Stimulated activated CD4-positive, alpha-beta T cell treated with anti-CD3 and anti-CD28 coated beads, Interleukin-1b, Interleukin-23, amount 100 ng/mL, for 4 hours (primary cell): ENCODE measurements around the gene HS3ST6.
"Not testable (repeated sequence)": the region's sequence is repeated elsewhere in the genome, so short reads cannot be mapped to it uniquely, and the experiment has no call there.

Experiments used
- DNase-seq, 2 donors: peaks; one replicate each; pipeline ENCODE4 v3.0.0-alpha.2; 2020; ENCODE audit warnings: low read depth in 2 of 2

The HS3ST6 gene

DNA sequence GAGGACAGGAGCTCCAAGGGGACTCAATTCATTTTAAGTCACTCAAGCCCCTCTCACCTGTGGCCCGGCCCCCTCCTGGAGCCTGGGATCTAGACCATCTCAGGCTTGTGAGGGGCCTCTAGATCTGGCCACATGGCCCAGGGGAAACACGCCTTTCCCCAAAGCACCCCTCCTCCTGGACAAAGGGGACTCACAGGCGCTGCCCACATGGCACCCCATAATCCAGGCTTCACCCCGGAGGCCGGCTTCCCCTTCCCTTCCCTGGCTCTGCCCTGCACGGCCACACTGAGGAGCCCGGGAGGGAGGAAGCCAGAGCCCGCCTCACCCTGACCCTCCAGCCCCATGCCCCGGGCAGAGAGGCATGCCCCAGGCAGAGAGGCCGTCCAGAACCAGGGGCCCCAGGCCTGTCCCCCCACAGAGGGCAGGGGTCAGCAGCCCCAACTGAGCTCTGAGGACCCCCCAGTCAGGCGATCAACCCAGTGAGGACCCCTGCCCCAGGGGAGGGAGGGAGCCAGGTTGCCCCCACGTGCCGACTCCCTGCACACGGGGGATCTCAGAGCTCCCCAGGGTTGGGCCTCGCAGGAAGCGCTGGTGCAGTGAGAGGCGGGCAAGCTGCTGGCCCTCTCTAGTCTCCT lies 10.9 kb downstream of the HS3ST6 start:
- DNase-seq, result no peak

- no peak for DNase-seq
Measured at GRCh38 chr16:1906846-1907165, 11.4 kb downstream of the HS3ST6 start.

DNA sequence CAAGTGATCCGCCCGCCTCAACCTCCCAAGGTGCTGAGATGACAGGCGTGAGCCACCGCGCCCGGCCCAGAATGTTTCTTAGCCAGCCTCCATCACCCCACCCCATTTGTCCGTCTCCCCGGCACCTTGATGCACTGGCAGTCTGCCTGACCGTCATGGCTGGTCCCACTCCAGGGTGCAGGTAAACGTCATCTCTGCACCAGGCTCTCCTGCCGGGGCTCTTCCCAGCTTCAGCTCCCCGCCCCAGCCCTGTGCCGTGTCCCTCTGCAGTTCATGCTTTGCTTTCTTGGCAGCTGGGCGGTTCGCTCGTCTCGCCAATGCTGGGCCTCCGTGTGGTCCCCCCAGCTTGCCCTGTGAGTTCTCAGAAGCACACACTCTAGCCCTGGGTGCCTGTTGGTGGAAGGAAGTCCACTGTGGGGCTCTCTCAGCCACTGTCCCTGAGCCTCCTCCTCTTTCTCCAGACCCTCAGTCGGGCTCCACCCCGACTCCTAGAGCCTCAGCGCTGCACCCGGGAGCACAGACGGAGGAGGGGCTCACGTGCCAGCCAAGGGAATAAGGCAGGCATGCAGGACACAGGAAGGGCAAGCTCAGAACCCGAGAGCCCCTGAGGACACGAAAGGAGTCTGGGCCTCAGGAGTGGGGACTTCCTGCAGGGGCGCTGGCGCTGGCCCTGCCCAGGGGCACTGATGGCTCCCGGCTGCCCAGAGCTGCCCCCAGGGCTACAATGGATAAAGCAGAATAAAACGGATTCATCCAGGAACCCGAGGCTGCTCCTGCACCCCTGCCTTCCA lies 12.0 kb downstream of the HS3ST6 start:
- no peak for DNase-seq

GRCh38 chr16:1903845-1904840 lies 14.1 kb downstream of the HS3ST6 start:
- no peak for DNase-seq

GRCh38 chr16:1903220-1903574 lies 15.0 kb downstream of the HS3ST6 start:
- no peak for DNase-seq

- no peak for DNase-seq
Measured at GRCh38 chr16:1902547-1903219, 15.5 kb downstream of the HS3ST6 start.

DNA sequence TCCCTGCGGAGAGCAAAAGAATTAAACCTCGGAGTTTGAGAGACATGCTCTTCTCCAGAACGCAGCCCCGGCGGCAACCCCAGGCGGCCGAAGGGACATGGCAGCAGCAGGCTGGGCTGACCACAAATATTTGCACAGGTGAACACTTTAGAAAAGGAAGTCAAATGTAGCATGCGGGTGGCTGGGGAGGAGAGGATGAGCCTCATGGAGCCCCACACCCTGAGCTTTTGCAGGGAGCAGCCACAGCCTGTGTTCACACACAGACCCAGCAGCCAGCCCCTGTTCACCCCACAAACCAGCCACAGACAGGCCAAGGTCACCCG lies 17.8 kb downstream of the HS3ST6 start:
- DNase-seq, result no peak

DNA sequence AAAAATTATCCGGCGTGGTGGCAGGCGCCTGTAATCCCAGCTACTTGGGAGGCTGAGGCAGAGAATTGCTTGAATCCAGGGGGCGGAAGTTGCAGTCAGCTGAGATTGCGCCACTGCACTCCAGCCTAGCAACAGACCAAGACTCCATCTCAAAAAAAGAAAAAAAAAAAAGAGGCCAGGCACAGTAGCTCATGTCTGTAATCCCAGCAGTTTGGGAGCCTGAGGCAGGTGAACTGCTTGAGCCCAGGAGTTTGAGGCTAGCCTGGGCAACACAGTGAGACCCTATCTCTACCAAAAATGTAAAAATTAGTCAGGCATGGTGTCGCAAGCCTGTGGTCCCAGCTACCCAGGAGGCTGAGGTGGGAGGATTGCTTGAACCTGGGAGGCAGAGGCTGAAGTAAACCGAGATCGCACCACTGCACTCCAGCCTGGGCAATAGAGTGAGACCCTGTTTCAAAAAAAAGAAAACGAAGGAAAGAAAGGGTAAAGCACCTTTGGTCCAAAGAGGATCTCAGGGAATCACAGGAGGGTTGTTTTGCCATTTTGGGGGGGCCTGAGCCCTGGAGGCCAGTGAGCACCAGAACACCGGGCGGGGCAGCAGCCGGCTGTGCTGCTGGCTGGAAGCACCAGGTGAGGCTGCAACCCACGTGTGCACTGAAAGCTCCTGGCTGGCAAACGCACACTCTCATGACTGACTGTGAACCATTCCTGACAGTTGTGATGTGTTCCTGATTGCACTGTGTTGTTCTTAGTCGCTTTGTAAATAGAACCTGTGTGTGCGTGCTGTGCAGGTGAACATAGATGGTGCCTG lies 18.4 kb downstream of the HS3ST6 start:
- no peak for DNase-seq

DNA sequence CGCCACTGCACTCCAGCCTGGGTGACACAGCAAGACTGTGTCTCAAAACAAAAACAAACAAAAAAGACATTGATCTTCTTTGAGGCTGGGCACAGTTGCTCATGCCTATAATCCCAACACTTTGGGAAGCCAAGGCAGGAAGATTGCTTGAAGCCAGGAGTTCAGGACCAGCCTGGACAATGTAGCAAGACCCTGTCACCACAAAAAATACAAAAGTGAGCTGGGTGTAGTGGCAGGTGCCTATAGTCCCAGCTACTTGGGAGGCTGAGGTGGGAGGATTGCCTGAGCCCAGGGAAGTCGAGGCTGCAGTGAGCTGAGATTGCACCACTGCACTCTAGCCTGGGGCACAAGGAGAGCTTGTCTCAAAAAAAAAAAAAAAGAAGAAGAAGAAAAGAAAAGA lies 20.5 kb downstream of the HS3ST6 start:
- DNase-seq, result not testable (repeated sequence)

GRCh38 chr16:1895949-1896675 lies 22.1 kb downstream of the HS3ST6 start:
- DNase-seq, result no peak

GRCh38 chr16:1895068-1895467 lies 23.1 kb downstream of the HS3ST6 start:
- DNase-seq, result no peak

GRCh38 chr16:1890708-1891050 lies 27.5 kb downstream of the HS3ST6 start:
- DNase-seq, result no peak

DNA sequence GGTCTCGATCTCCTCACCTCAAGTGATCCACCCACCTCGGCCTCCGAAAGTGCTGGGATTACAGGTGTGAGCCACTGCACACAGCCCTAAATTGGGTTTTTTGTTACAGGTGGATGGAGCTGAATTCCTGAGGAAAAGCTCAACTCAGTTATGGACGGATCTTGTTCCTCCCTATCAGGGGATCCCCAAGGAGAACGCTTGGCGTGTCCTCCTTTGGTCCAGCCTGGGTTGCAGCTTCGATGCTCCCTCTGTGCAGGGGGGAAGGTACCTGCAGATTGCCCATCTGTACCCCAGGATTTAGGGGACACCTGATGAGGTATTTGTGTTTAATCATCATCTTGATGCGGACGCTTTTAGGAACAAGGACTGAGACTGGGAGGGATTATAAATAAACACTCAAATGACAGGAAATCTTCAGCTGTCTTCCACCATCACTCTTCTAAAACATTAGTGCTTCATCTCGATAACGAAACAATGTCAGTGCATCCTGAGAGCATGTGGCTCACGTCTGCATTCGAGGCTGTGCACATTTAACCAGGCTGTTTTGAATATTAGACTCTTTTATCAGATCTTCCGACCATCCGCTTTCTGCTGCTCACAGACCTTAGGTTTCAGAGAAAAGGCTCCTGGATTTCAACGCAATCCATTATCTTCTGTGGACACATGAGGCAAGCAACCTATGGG lies 28.0 kb downstream of the HS3ST6 start:
- DNase-seq, result no peak

GRCh38 chr16:1887711-1888354 lies 30.4 kb downstream of the HS3ST6 start:
- DNase-seq, result no peak

DNA sequence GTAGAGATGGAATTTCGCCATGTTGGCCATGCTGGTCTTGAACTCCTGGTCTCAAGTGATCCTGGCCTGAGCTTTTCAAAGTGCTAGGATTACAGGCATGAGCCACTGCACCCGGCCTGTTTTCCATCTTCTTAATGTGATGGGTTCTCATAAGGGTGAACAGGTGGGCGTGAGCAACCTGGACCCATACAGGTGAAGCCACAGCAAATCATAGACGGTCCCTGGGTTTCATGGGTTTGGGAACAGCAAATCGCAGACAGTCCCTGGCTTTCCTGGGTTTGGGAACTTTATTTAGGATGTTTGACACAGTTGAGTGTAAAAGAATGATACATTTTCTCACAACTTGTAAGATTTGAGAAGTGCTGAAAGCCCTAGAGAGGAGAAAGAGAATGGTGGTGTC lies 33.3 kb downstream of the HS3ST6 start:
- DNase-seq, result no peak

DNA sequence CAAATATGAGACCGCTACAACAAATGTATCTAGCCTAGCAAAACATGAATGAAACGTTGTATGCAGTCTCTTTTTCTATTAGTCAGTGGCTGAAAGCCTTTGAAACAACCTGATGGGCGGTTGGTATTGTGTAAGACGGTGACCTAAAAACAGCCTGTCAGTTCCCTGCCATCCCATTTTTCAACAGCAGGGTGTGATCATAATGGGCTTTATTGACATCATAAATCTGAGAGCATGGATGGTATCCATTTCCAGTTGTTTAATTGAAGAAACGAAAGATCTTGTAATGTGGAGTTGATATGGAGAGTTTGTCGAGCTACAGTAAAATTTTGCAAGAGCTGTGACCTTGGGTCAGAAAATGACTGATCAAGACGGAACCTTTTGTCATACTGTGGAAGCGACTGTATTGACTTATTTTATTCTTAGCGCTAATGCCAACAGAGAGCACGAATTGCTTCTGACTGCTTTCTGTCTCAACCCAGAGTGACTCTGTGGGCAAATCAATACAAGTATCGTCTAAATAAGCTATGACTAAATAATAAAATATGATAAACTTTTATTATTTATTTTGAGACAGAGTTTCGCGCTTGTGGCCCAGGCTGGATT lies 34.0 kb downstream of the HS3ST6 start:
- no peak for DNase-seq

- not testable (repeated sequence) for DNase-seq
Measured at GRCh38 chr16:1881172-1881571, 37.0 kb downstream of the HS3ST6 start.

DNA sequence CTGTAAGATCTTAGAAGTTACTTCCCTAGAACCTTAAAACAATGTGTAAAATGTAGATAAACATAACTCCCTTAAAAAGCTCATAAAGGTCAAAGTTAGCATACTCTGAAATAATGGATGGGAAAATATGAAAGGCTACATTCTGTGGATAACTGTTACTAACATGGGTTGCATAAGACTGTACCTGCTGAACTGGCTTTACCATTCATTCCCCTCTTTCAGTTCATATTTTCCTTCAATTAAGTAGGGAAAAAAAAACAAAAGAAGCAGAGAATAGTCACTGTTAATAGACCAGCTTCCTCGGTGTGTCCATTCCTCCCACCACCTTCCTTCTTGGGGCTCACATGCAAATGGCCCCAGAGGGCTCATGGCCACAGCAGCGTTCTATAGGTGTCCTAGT lies 38.7 kb downstream of the HS3ST6 start:
- no peak for DNase-seq

- DNase-seq, result no peak
Measured at GRCh38 chr16:1878256-1878655, 40.0 kb downstream of the HS3ST6 start.
